OCI-LY3 (cell line): ENCODE measurements around the gene CASP10.

Experiments used
- CTCF ChIP-seq: fragments of 200-600, 300-600 bp; sonication (generic); IDR thresholded peaks from 2 replicates; pipeline ENCODE4 v1.5.1; 2014; ENCODE audit warnings: antibody characterized with exemption, low read length, low read depth
- EZH2phosphoT487 ChIP-seq: fragments of 200-600 bp; shearing (Covaris generic); IDR thresholded peaks from 2 replicates; pipeline ENCODE4 v1.6.1; 2018; ENCODE audit warnings: antibody characterized with exemption, mixed run types, low read depth

- TF ChIP-seq CTCF = no peak
- no peak for TF ChIP-seq EZH2phosphoT487
Observed at GRCh38 chr2:201246280-201246679, 63.3 kb downstream of the CASP10 start.
